ENCODE measurements around the gene CKAP2L. TPM values are rescaled to one million over a fixed set of nuclear protein-coding genes. Genes with fewer than 3 reads are reported as not detected.

CKAP2L gene
- total RNA-seq, 1 donor from 2014 or later, result 1.2 TPM

DNA sequence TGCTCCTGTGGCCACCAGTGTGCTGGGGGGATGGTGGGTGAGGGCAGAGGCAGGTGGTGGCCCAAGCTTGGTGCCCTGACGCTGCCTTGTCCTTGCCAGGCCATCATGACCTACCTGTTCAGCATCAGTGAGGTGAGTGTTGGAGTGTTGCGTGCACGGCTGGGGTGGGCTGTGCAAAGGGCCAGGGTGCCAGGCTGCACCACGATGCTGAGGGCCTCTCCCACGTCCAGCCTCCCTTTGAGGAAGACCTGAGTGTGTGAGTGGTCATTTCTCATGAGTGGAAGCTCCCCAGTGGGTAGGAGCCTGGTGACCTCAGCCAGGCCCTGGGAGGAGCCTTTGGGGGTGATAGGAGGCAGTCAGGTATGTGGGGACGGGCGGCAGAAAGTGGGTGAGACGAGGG, 40.4 kb downstream of the CKAP2L start:
- H3K36me3 Mint-ChIP-seq (ENCODE audit: low read depth), result no peaks in the 10 kb centered on the region
- H3K27ac Mint-ChIP-seq, result no peak overlapping the region
- no peaks in the 10 kb centered on the region for H3K27me3 Mint-ChIP-seq
- peaks cover 23% of the 10 kb centered on the region for H3K4me1 Mint-ChIP-seq
- DNase-seq (no peak), ATAC-seq (ENCODE audit: low read depth) (no peak)
- H3K4me3 Mint-ChIP-seq, result no peak overlapping the region
- H3K9me3 Mint-ChIP-seq, result no peaks in the 10 kb centered on the region
- TF ChIP-seq, protein P1, sequence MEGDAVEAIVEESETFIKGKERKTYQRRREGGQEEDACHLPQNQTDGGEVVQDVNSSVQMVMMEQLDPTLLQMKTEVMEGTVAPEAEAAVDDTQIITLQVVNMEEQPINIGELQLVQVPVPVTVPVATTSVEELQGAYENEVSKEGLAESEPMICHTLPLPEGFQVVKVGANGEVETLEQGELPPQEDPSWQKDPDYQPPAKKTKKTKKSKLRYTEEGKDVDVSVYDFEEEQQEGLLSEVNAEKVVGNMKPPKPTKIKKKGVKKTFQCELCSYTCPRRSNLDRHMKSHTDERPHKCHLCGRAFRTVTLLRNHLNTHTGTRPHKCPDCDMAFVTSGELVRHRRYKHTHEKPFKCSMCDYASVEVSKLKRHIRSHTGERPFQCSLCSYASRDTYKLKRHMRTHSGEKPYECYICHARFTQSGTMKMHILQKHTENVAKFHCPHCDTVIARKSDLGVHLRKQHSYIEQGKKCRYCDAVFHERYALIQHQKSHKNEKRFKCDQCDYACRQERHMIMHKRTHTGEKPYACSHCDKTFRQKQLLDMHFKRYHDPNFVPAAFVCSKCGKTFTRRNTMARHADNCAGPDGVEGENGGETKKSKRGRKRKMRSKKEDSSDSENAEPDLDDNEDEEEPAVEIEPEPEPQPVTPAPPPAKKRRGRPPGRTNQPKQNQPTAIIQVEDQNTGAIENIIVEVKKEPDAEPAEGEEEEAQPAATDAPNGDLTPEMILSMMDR (IDR thresholded peaks at IDR 0.05), result no peak
- ChIA-PET POLR2A (interaction anchor here (2.9 to 4.1 kb wide), 2 partner anchors 78 to 98 kb away, joined by 24 to 38 read pairs; partner anchors contain the start of gene SLC20A1), CTCF (interaction anchor here (3.9 to 9.2 kb wide), 4 partner anchors 16 to 96 kb away, joined by 43 to 316 read pairs (median 48); partner anchors contain the start of gene SLC20A1)
- intact Hi-C loops (cut with micrococcal nuclease), result no loop called here

DNA sequence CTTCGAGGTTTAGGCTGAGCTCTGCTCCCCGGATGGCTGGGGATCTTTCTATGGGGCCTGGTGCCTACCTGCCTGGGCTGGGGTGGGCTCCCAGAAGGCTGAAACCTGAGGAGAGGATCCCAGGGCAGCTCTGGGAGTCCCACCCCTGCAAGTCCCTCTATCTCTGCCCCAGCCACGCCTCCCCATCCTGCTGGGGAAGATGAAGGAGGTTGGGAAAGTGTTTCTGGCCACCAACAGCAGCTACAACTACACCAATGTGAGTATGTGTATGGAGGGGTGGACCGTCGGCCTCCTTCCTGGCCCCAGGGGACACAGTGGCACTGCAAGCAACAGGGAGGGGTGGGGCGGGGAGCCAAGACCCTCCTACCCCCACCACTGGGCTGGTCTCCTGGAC, 40.9 kb downstream of the CKAP2L start:
- DNase-seq, result no peak
- TF ChIP-seq, protein P1 (IDR thresholded peaks at IDR 0.05), result no peak
- no peaks in the 10 kb centered on the region for H3K27me3 Mint-ChIP-seq
- no peak overlapping the region for H3K4me3 Mint-ChIP-seq
- ChIA-PET CTCF (interaction anchor here (4.9 to 9.2 kb wide), 3 partner anchors 15 to 96 kb away, joined by 43 to 316 read pairs (median 49); partner anchors contain the start of gene SLC20A1), POLR2A (interaction anchor here (4.1 kb wide), 1 partner anchor 97 kb away, joined by 38 read pairs; no protein-coding TSS in a partner anchor)
- H3K9me3 Mint-ChIP-seq, result no peaks in the 10 kb centered on the region
- no peak for ATAC-seq (ENCODE audit: low read depth)
- no peak overlapping the region for H3K27ac Mint-ChIP-seq
- intact Hi-C loops (cut with micrococcal nuclease), result no loop called here
- H3K36me3 Mint-ChIP-seq (ENCODE audit: low read depth), result no peaks in the 10 kb centered on the region
- H3K4me1 Mint-ChIP-seq, result peaks cover 23% of the 10 kb centered on the region

DNA sequence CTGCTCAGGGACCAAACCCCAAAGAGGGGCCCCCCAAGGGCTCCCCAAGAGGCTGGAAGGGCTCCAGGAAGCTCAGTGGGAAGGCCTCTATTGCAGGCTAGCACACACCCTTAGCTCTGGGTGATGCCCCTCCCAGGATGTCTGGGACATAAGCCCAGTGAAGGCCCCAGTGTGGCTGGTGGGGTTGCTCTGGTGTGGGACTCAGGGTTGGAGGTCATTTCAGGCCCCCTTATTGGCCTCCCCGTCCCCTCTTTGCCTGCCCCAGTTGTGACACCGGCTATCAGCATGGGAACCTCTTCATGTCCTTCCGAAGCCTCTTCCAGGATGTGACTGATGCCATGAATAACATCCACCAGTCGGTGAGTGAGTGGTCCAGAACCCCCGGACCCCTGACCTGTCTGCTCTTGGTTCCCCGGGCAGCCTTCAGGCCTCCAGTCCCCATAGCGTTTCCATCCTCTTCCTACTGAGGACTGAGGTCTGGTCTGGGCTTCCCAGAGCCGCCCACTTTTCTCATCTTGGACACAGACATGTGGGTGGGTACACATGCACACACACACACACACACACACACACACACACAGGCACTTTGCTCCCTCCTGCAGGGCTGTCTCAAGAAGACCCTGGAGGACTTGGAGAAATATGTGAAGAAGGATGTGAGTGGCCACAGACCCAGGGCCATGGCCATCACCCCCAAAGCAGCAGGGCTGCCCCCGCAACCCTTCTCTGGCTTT, 41.4 kb downstream of the CKAP2L start:
- ATAC-seq (ENCODE audit: low read depth) (no peak), DNase-seq (no peak)
- TF ChIP-seq, protein P1 (IDR thresholded peaks at IDR 0.05), result no peak
- intact Hi-C loops (cut with micrococcal nuclease), result no loop called here
- POLR2A ChIA-PET, result no interaction called here
- no peak overlapping the region for H3K4me3 Mint-ChIP-seq
- H3K36me3 Mint-ChIP-seq (ENCODE audit: low read depth), result no peaks in the 10 kb centered on the region
- H3K27ac Mint-ChIP-seq, result no peak overlapping the region
- no peaks in the 10 kb centered on the region for H3K27me3 Mint-ChIP-seq
- H3K4me1 Mint-ChIP-seq, result peaks cover 23% of the 10 kb centered on the region
- no peaks in the 10 kb centered on the region for H3K9me3 Mint-ChIP-seq
- CTCF ChIA-PET, result interaction anchor here (4.9 to 9.2 kb wide), 3 partner anchors 15 to 95 kb away, joined by 43 to 316 read pairs (median 49); partner anchors contain the start of gene SLC20A1

DNA sequence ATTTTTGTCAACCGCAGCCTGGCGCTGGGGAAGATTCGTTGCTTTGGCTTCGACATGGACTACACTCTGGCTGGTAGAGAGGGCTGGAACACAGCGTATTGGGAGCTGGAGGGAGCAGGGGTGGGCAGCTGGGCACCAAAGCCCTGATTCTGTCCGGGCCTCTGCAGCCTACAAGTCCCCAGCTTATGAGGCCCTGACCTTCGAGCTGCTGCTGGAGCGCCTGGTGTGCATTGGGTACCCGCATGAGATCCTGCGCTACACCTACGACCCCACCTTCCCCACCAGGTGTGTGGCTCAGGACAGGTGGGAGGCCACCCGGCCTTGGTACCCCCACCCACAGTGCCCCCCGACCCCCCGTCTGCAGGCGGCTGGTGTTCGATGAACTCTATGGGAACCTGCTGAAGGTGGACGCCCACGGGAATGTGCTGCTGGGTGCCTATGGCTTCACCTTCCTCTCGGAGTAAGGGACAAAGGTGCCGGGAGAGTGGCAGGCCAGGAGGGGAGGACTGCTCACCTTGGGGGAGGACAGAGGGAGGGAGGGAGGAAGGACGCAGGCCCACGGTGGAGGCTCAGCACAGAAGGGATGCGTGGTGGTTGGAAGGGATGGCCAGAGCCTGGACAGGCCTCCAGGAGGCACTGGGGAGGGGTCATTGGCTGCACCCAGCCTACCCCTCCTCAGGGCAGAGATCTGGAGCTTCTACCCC, 42.4 kb downstream of the CKAP2L start:
- no peak overlapping the region for H3K4me3 Mint-ChIP-seq
- ATAC-seq (ENCODE audit: low read depth), result no peak
- DNase-seq, result no peak
- POLR2A ChIA-PET, result no interaction called here
- intact Hi-C loops (cut with micrococcal nuclease), result no loop called here
- TF ChIP-seq, protein P1 (IDR thresholded peaks at IDR 0.05), result no peak
- peaks cover 2% of the 10 kb centered on the region for H3K9me3 Mint-ChIP-seq
- no peak overlapping the region for H3K27ac Mint-ChIP-seq
- peaks cover 23% of the 10 kb centered on the region for H3K4me1 Mint-ChIP-seq
- CTCF ChIA-PET, result interaction anchor here (6.7 to 9.2 kb wide), 2 partner anchors 14 to 94 kb away, joined by 49 to 316 read pairs; no protein-coding TSS in a partner anchor
- no peaks in the 10 kb centered on the region for H3K27me3 Mint-ChIP-seq
- H3K36me3 Mint-ChIP-seq (ENCODE audit: low read depth), result no peaks in the 10 kb centered on the region

DNA sequence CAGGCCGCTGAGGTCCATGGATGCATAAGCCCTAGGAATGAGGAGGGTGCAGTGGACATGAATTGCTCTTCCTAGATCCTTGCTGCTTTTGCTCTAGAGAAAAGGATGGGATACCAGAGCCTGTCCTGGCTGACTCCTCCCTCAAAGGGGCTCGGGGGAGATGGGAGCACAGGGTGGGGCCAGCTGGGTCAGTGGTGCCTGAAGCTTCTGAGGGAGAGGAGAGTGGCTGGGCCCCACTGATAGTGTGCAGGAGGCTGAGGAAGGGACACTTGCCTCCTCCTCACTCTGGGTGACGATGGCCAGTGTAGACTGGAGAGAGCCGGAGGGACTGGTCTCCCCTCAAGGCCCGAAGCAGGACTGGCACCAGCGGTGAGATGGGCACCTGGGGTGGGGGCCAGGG, 43.6 kb downstream of the CKAP2L start, which contains the start of gene NT5DC4:
Gene NT5DC4, plus strand, starts transcription at position 236 of the 400 bp plus-strand sequence. Its CDS starts 60 bp downstream, at position 296.
- DNase-seq, result no peak
- ChIA-PET POLR2A (no interaction called here), CTCF (no interaction called here)
- Mint-ChIP-seq H3K36me3 (ENCODE audit: low read depth) (no peaks in the 10 kb centered on the region), H3K27ac (no peak within 1 kb of the TSS), H3K27me3 (no peaks in the 10 kb centered on the region), H3K9me3 (peaks cover 2% of the 10 kb centered on the region), H3K4me1 (peaks cover 12% of the 10 kb centered on the region), H3K4me3 (no peak within 1 kb of the TSS)
- ATAC-seq (ENCODE audit: low read depth), result no peak
- TF ChIP-seq, protein P1 (IDR thresholded peaks at IDR 0.05), result no peak
- intact Hi-C loops (cut with micrococcal nuclease), result no loop called here

Data from activated B cell treated with CpG ODN at 0.5 μM for 24 hours (primary cell).